C4-2B (cell line): Measurements from ENCODE around the gene PRPF40A.

ENCODE experiments used
- H3K27ac ChIP-seq: fragments of 450-650 bp; 2 replicates; pipeline ENCODE4 v1.5.1; 2017
- CTCF ChIP-seq: fragments of 450-650 bp; conservative IDR thresholded peaks from 2 replicates; pipeline ENCODE4 v1.5.1; 2017; ENCODE audit warnings: mild to moderate bottlenecking
- ZFX ChIP-seq: fragments of 450-650 bp; IDR thresholded peaks from 2 replicates; pipeline ENCODE4 v1.6.1; 2017

Gene PRPF40A

DNA sequence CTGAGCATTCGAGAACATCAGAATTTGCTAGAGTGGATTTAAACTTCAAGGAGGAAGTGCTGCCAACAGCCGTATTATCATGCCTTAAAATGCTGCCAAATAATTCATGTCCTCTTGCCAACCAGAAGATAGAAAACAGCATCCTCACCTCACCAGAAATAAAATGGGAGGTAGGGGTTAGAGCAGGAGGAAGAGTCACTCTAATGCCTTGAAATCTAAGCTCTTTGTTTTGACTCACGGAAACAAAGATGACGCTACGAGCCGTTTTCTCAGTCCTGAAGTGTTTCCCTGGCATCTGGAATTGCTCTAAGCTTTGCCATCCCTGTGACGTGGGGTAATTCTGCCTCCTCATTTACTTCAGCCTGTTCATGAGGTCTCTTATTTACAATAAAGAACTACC lies 97.1 kb downstream of the PRPF40A start:
- no peak overlapping the region for H3K27ac ChIP-seq
- TF ChIP-seq CTCF (no peak), ZFX (no peak)

DNA sequence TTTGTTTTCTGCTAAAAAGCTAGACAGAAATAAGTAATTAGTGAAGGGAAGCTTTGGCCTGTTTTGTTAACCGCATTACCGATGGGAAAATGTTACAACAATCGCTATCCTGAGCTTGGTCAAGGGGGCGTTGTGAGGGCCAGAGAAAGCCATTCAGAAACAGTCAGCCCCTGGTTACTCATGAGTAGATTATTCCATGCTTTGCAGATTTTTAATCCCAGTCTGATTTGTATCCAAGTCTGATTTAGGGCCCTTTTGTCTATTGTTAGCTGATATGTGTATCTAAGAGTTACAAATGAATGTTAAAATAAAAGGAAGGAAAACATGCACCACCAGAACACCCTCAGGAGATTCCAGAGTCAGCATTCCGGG lies 99.1 kb downstream of the PRPF40A start:
- no peak for TF ChIP-seq CTCF
- TF ChIP-seq ZFX = no peak

DNA sequence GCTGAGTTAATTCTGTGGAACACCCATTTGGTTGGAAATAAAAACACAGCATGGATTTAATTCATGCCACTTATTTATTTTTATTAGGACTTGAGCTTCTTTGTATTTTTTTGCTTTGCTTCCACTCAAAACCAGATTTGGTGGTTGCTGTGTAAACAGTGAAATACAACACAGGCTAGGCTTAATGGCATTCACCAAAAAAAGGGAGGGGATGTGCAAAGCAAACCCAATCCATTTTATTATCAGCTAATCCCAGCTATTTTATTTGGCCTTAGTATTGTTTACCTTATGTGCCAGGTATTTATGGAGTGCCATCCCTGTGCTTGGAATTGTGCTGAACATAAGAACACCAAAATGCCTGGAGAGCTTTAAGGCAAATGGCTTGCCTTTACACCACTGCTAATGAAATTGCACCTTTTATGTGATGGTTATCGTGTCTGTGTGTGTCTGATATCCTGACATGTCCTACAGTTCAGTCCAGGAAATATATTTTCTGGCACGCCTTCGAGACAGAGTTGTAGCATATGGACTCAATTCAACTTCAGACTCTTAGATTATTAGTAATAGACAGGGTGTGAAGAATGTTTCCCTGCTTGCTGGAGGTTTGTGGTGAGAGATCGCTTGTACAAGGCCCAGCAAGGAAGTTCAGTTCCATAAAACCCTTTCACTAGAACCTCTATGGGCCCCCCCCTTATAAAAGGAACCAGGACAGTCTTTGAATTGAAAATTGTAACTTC lies 99.6 kb downstream of the PRPF40A start:
- no peak for TF ChIP-seq ZFX
- peak overlapping the region; percentile 18; the same call in 1 of the 2 replicates for H3K27ac ChIP-seq

More for the DNA sequence above, 99.1 kb downstream of the PRPF40A start:
- H3K27ac ChIP-seq = peak overlapping the region; percentile 18; the same call in 1 of the 2 replicates

DNA sequence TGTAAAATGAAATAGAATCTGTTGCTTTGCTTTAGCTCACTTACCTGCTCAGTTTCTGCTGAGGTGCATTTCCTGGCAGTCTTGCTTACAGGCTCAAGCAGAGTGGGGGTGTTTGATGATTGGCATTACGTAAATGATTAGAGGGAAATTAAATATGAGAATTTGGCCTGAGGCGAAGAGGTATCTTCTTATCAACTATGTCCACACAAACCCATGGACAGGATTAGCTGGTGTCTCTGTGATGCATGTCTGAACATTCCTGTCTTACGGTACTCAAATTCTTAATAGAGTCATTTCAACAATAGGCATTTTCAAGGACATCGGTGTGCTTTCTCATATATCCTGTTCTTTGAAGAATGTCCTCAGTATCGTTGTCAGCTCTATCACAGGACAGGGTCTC lies 102.1 kb downstream of the PRPF40A start:
- H3K27ac ChIP-seq = no peak overlapping the region
- TF ChIP-seq ZFX = no peak
- no peak for TF ChIP-seq CTCF

GRCh38 chr2:152613235-152613634 lies 104.0 kb downstream of the PRPF40A start:
- TF ChIP-seq CTCF = no peak
- TF ChIP-seq ZFX = no peak
- H3K27ac ChIP-seq = no peak overlapping the region

DNA sequence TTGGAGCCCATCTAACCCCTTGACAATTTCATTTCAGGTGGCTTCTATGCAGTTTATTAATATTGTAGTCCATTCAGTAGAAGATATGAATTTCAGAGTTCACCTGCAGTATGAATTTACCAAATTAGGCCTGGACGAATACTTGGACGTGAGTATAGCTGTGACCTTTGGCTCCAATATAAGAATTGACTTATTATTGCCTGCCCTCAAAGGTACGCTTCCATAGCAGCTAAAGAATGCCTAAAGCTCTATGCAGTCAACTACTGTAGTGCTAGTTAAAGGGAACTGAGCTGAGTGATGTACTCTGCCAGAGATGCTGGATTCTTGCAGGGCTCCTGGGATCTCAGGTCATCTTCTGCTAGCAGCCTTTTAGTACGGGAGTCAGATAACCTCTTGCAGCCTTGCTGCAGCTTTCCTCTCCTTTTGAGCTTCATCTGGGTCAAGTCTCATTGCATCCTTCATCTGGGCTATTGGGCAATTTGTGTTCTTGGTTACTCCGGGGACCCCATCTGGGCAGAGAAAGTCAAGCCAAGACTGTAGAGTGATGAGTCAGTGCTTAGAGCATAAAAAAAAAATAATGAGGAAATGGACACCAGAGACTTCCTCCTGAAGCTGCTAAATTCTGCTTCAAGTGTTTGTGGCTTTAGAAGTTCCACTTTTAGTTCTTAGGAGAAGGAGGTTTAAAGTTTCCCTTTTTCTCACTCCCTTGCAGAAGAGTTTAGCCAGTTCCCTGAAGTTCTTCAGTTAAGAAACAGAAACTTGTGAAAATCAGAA lies 105.6 kb downstream of the PRPF40A start:
- TF ChIP-seq CTCF (no peak), ZFX (no peak)
- no peak overlapping the region for H3K27ac ChIP-seq

- H3K27ac ChIP-seq = no peak overlapping the region
- TF ChIP-seq ZFX (no peak), CTCF (no peak)
These were observed 107.6 kb downstream of the PRPF40A start for GRCh38 chr2:152609699-152610098.
